Endodermal cell (in vitro differentiated cells): ENCODE measurements around the gene TBC1D8. TPM values are rescaled to one million over a fixed set of nuclear protein-coding genes. Genes with fewer than 3 reads are reported as not detected.

Source experiments
- DNase-seq: peaks from one replicate; pipeline ENCODE4 v3.0.0-alpha.2; 2017
- H3K27ac ChIP-seq: 2 replicates; pipeline ENCODE4 v1.5.1; 2013; ENCODE audit warnings: mild to moderate bottlenecking, low read depth, low read length, moderate library complexity
- H3K27me3 ChIP-seq: 2 replicates; pipeline ENCODE4 v1.6.1; 2013; ENCODE audit warnings: mild to moderate bottlenecking, low read length, moderate library complexity; ENCODE audit not compliant: insufficient read depth, control insufficient read depth, poor library complexity, severe bottlenecking
- H3K36me3 ChIP-seq: 2 replicates; pipeline ENCODE4 v1.7.0; 2013; ENCODE audit warnings: mild to moderate bottlenecking, low read length, moderate library complexity; ENCODE audit not compliant: control insufficient read depth, insufficient read depth
- H3K4me1 ChIP-seq: one replicate; pipeline ENCODE4 v1.7.0; 2013; ENCODE audit warnings: low read length; ENCODE audit not compliant: control insufficient read depth, insufficient read depth
- H3K4me3 ChIP-seq: 2 replicates; pipeline ENCODE4 v1.5.1; 2013; ENCODE audit warnings: mild to moderate bottlenecking, low read length, moderate library complexity
- H3K9ac ChIP-seq: 2 replicates; pipeline ENCODE4 v1.6.1; 2013; ENCODE audit warnings: mild to moderate bottlenecking, low read length, moderate library complexity; ENCODE audit not compliant: poor library complexity, severe bottlenecking; ENCODE audit errors: extremely low read depth
- H3K9me3 ChIP-seq: 2 replicates; pipeline ENCODE4 v1.6.1; 2013; ENCODE audit warnings: mild to moderate bottlenecking, low read length, moderate library complexity; ENCODE audit not compliant: control insufficient read depth
- H3K27ac Mint-ChIP-seq: 2 replicates; pipeline ENCODE4 v1.8.0; 2020; ENCODE audit warnings: mixed read lengths
- H3K27me3 Mint-ChIP-seq: 2 replicates; pipeline ENCODE4 v1.8.0; 2021; ENCODE audit warnings: mild to moderate bottlenecking, mixed read lengths; ENCODE audit not compliant: insufficient read depth
- H3K36me3 Mint-ChIP-seq: 2 replicates; pipeline ENCODE4 v1.8.0; 2020; ENCODE audit warnings: low read depth, mixed read lengths
- H3K4me1 Mint-ChIP-seq: 2 replicates; pipeline ENCODE4 v1.8.0; 2020; ENCODE audit warnings: mixed read lengths
- H3K4me3 Mint-ChIP-seq: 2 replicates; pipeline ENCODE4 v1.8.0; 2020; ENCODE audit warnings: mild to moderate bottlenecking, moderate library complexity, mixed read lengths
- H3K9me3 Mint-ChIP-seq: 2 replicates; pipeline ENCODE4 v1.8.0; 2020; ENCODE audit warnings: mild to moderate bottlenecking, mixed read lengths
- CTCF ChIP-seq: fragments of 200-600 bp; sonication (generic); conservative IDR thresholded peaks from 2 replicates; pipeline ENCODE4 v1.5.0; 2021; ENCODE audit warnings: antibody characterized with exemption, mild to moderate bottlenecking
- WGBS, 2 experiments: methylation state at CpG; one replicate each; pipeline versions ENCODE4 v1.1.5 to v1.1.7; 2013; ENCODE audit warnings: missing lambda C conversion rate in 2 of 2, mixed read lengths in 1 of 2; ENCODE audit not compliant: insufficient coverage in 1 of 2, insufficient read length in 1 of 2; 5-methylcytosine and 5-hydroxymethylcytosine counted together
- total RNA-seq, 2 donors: library from RNA; stranded (reverse); fragmentation: NEBNext Ultra II Directional in 1 of 2; extraction: Animal tissue kit (Norgen Biotek cat#: 25700) in 1 of 2; gene quantifications; 2 replicates in 1 of 2; 3 replicates in 1 of 2; pipeline ENCODE4 v1.2.1, GENCODE V29; 2021

Gene TBC1D8
- total RNA-seq, 2 donors from 2014 or later = 14.4 to 14.5 TPM

- WGBS, 2 experiments = 80 to 84% methylated on average over 5 to 9 of the region's 9 CpGs
- Histone ChIP-seq H3K4me1 (no peaks in the 10 kb centered on the region), H3K9ac (no peak overlapping the region), H3K27me3 (no peaks in the 10 kb centered on the region), H3K27ac (no peak overlapping the region), H3K4me3 (no peak overlapping the region), H3K9me3 (no peaks in the 10 kb centered on the region), H3K36me3 (no peaks in the 10 kb centered on the region)
- Mint-ChIP-seq H3K4me1 (peaks cover 7% of the 10 kb centered on the region), H3K4me3 (no peak overlapping the region), H3K27me3 (no peaks in the 10 kb centered on the region), H3K27ac (no peak overlapping the region), H3K36me3 (no peaks in the 10 kb centered on the region), H3K9me3 (peaks cover 1% of the 10 kb centered on the region)
- DNase-seq = peak; percentile 69
- no peak for TF ChIP-seq CTCF
These were observed 15.5 kb downstream of the TBC1D8 start for GRCh38 chr2:101135412-101136296.

GRCh38 chr2:101133492-101134100 is 17.6 kb downstream of the TBC1D8 start:
- H3K36me3 Mint-ChIP-seq = no peaks in the 10 kb centered on the region
- no peak for TF ChIP-seq CTCF
- 83 to 100% methylated on average over 1 of the region's 2 CpGs for WGBS, 2 experiments
- Histone ChIP-seq H3K27me3 (no peaks in the 10 kb centered on the region), H3K9me3 (no peaks in the 10 kb centered on the region), H3K27ac (no peak overlapping the region), H3K4me3 (no peak overlapping the region), H3K9ac (no peak overlapping the region), H3K4me1 (no peaks in the 10 kb centered on the region), H3K36me3 (no peaks in the 10 kb centered on the region)
- no peak for DNase-seq
- no peaks in the 10 kb centered on the region for H3K27me3 Mint-ChIP-seq
- H3K9me3 Mint-ChIP-seq = peaks cover 1% of the 10 kb centered on the region
- no peak overlapping the region for H3K4me3 Mint-ChIP-seq
- H3K27ac Mint-ChIP-seq = peak overlapping the region; percentile 16
- peaks cover 7% of the 10 kb centered on the region for H3K4me1 Mint-ChIP-seq

GRCh38 chr2:101132202-101132601 is 19.0 kb downstream of the TBC1D8 start:
- no peak for DNase-seq
- Mint-ChIP-seq H3K27me3 (no peaks in the 10 kb centered on the region), H3K9me3 (peaks cover 1% of the 10 kb centered on the region)

More at GRCh38 chr2:101132202-101132601, 19.0 kb downstream of the TBC1D8 start:
- Histone ChIP-seq H3K9me3 (no peaks in the 10 kb centered on the region), H3K4me1 (no peaks in the 10 kb centered on the region), H3K36me3 (no peaks in the 10 kb centered on the region), H3K27me3 (no peaks in the 10 kb centered on the region), H3K4me3 (no peak overlapping the region), H3K27ac (no peak overlapping the region), H3K9ac (no peak overlapping the region)
- TF ChIP-seq CTCF = no peak
- Mint-ChIP-seq H3K27ac (no peak overlapping the region), H3K4me3 (no peak overlapping the region), H3K36me3 (no peaks in the 10 kb centered on the region), H3K4me1 (peaks cover 5% of the 10 kb centered on the region)
- WGBS, 2 experiments = 90 to 92% methylated on average over 2 of the region's 2 CpGs
